ENCODE data around the gene PIP4K2C. TPM values are rescaled to one million over a fixed set of nuclear protein-coding genes. Genes with fewer than 3 reads are reported as not detected.
A peak's percentile ranks its signal among the peaks of the same experiment; 100 is the strongest.

PIP4K2C gene
- total RNA-seq, 4 donors from 2014 or later = 2.6 to 29.3 (median 18.8) TPM

GRCh38 chr12:57581802-57582201 lies 9.2 kb upstream of the PIP4K2C start:
- Histone ChIP-seq H3K4me1 (no peaks in the 10 kb centered on the region), H3K9me3 (no peaks in the 10 kb centered on the region), H3K36me3 (no peaks in the 10 kb centered on the region), H3K4me3 (no peak overlapping the region), H3K27ac (no peak overlapping the region), H3K27me3 (no peaks in the 10 kb centered on the region)
- TF ChIP-seq POLR2A (IDR thresholded peaks at IDR 0.05) = no peak
- intact Hi-C loops (cut with DNase I; ENCODE audit: low total_unique reads) = loop anchor here (2.0 kb wide), 1 partner anchor 39 kb away; no protein-coding TSS in a partner anchor
- DNase-seq = no peak

DNA sequence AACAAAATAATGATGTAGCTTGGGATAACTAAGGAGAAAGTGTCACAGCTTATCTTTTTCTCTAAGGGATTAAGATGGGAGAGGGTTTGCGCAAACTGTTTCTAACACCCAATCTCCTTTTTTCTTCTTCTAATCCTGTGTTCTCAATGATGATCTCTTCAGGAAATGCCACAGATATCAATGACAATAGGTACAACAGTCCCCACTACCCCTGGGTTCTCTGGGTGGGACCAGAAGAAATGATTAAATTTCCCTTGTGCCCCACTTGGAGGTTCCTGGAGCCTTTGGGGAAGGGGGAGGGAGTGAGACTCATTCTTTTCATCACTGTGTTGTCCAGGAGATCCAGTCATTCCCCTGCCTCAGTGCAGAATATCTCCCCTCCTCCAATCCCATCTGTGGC lies 8.6 kb upstream of the PIP4K2C start:
- Histone ChIP-seq H3K27me3 (no peaks in the 10 kb centered on the region), H3K4me1 (no peaks in the 10 kb centered on the region), H3K9me3 (no peaks in the 10 kb centered on the region), H3K4me3 (no peak overlapping the region), H3K27ac (no peak overlapping the region), H3K36me3 (no peaks in the 10 kb centered on the region)
- intact Hi-C loops (cut with DNase I; ENCODE audit: low total_unique reads) = loop anchor here (2.0 kb wide), 1 partner anchor 38 kb away; no protein-coding TSS in a partner anchor
- DNase-seq = no peak
- TF ChIP-seq POLR2A (IDR thresholded peaks at IDR 0.05) (no peak), CTCF (IDR thresholded peaks at IDR 0.05) (no peak)

DNA sequence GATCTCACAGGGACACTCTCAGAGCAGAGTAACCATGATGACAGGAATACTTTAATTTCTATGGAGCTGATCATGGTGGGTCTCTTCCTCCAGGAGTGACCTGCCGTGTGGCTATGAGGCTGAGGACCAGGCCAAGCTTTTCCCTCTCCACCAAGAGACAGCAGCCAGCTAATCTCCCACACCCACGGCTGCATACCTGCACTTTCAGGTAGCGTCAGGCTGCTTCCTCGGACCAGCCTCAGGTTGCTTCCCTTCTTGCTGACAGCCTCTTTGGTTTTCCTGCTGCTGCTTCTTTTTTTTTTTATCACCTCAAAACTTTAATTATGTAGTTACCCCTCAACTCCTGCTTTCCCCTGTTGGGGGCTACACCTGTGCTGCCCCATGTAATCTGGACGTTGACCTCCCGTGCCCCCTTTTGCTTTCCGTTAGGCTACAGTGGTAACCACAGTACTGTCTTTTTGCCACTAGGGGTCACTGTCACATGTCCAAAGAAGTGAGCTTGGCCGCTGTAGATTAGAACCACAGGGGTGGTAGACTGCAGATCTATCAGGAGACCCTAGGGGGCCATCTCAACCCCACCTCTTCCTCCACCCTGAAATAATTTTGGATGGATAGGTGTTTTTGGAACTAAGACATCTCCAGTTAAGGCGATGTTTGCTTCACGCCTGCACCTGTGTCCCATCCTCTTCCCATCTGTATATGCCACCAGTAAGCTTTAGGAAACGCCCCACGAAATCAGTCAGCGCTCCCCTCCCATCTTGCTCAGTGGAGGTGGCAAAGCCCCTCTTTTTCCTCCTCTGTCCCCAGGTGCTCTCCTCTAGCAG lies 7.8 kb upstream of the PIP4K2C start:
- Histone ChIP-seq H3K4me1 (no peaks in the 10 kb centered on the region), H3K27ac (no peak overlapping the region), H3K9me3 (no peaks in the 10 kb centered on the region), H3K27me3 (no peaks in the 10 kb centered on the region), H3K36me3 (no peaks in the 10 kb centered on the region), H3K4me3 (no peak overlapping the region)
- TF ChIP-seq CTCF (IDR thresholded peaks at IDR 0.05) (peak; percentile 83 to 97 (median 90)), POLR2A (IDR thresholded peaks at IDR 0.05) (no peak)
- intact Hi-C loops (cut with DNase I; ENCODE audit: low total_unique reads) = loop anchor here (2.0 kb wide), 1 partner anchor 38 kb away; no protein-coding TSS in a partner anchor
- peak; percentile 58 to 81 for DNase-seq

DNA sequence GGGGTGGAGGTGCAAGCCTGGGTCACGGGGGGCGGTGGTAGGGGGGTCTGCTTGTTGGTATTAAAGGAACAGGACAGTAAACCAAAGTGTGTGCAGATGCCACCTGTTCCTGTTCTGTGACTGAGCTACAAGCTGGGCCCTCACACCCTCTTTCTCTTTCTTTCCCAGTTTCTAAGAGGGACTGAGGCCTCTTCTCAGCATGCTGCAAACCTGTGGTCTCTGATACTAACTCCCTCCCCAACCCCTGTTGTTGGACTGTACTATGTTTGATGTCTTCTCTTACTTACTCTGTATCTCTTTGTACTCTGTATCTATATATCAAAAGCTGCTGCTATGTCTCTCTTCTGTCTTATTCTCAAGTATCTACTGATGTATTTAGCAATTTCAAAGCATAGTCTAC lies 6.9 kb upstream of the PIP4K2C start:
- Histone ChIP-seq H3K4me1 (no peaks in the 10 kb centered on the region), H3K27me3 (no peaks in the 10 kb centered on the region), H3K27ac (no peak overlapping the region), H3K9me3 (no peaks in the 10 kb centered on the region), H3K4me3 (no peak overlapping the region), H3K36me3 (no peaks in the 10 kb centered on the region)
- intact Hi-C loops (cut with DNase I; ENCODE audit: low total_unique reads) = no loop called here
- no peak for TF ChIP-seq POLR2A (IDR thresholded peaks at IDR 0.05)
- DNase-seq = no peak

GRCh38 chr12:57584690-57585089 lies 6.3 kb upstream of the PIP4K2C start:
- Histone ChIP-seq H3K4me1 (no peaks in the 10 kb centered on the region), H3K27ac (no peak overlapping the region), H3K36me3 (no peaks in the 10 kb centered on the region), H3K9me3 (no peaks in the 10 kb centered on the region), H3K27me3 (no peaks in the 10 kb centered on the region), H3K4me3 (no peak overlapping the region)
- DNase-seq = no peak
- intact Hi-C loops (cut with DNase I; ENCODE audit: low total_unique reads) = no loop called here
- TF ChIP-seq POLR2A (IDR thresholded peaks at IDR 0.05) = no peak
- no peak for TF ChIP-seq CTCF (IDR thresholded peaks at IDR 0.05)

- no peaks in the 10 kb centered on the region for H3K9me3 ChIP-seq
- no peaks in the 10 kb centered on the region for H3K36me3 ChIP-seq
- no peak overlapping the region for H3K4me3 ChIP-seq
- no peak overlapping the region for H3K27ac ChIP-seq
- no peak for DNase-seq
- H3K4me1 ChIP-seq = no peaks in the 10 kb centered on the region
- TF ChIP-seq POLR2A (IDR thresholded peaks at IDR 0.05) (no peak), CTCF (IDR thresholded peaks at IDR 0.05) (no peak)
- no peaks in the 10 kb centered on the region for H3K27me3 ChIP-seq
- intact Hi-C loops (cut with DNase I; ENCODE audit: low total_unique reads) = no loop called here
Observed at GRCh38 chr12:57585156-57585555, 5.8 kb upstream of the PIP4K2C start.
